ENCODE measurements around the gene CLCF1.
A peak's percentile ranks its signal among the peaks of the same experiment; 100 is the strongest.
"Not testable (repeated sequence)": the region's sequence is repeated elsewhere in the genome, so short reads cannot be mapped to it uniquely, and the experiment has no call there.

CLCF1 gene

DNA sequence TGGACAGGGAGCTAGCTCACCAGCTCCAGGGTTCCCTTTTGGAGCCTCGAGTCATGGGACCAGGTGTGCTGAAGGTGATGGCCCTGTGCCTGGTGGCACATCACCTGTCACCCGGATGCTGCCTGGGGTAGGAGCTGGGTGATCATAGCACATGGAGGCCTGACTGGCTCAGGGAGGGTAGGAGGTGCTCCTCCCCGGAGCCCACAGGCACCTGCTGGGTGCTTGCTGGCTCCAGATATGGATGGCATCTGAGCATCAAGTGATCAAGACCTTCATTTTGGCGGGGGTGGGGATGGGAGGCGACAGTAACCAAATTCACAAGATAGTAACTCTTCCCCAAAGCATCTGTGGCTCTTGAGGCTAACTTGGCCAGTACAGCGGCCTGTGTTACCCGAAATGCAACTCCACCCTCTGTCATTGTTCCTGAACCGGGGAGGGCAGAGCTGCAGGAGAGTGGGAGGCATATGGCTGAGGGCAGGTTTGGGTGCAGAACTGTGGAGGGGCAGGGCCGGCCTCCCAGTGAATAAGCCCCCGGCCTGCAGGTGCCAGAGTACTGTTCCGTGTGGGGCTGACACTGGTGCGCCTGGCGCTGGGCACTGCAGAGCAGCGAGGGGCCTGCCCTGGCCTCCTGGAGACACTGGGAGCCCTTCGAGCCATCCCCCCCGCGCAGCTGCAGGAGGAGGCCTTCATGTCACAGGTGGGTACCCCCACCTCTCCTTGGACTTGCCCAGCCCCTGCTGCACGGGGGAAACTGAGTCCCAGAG lies 35.2 kb upstream of the CLCF1 start:
- DNase-seq (ENCODE audit: low read depth) = no peak

DNA sequence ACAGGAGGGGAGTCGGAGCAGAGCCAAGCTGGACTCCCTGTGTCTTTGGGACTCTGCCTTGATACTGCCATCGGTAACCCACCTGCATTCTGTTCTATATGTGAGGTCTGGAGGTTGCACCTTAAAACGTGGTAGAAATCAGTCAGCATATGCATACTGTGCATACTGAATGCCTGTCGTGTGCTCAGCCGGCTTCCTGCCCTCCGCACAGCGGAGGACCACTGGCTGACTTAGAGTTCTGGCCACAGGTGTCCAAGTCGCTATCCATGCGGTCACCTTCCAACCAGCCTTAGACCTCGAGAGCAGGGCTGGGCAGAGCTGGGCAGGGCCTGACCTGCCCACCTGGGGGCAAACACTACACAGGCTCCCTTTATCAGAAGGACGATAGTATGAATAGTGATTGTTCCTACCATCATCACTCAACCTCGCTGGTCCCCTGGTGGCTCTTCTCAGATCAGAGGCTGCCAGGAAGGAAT lies 34.3 kb upstream of the CLCF1 start:
- DNase-seq (ENCODE audit: low read depth) = no peak

DNA sequence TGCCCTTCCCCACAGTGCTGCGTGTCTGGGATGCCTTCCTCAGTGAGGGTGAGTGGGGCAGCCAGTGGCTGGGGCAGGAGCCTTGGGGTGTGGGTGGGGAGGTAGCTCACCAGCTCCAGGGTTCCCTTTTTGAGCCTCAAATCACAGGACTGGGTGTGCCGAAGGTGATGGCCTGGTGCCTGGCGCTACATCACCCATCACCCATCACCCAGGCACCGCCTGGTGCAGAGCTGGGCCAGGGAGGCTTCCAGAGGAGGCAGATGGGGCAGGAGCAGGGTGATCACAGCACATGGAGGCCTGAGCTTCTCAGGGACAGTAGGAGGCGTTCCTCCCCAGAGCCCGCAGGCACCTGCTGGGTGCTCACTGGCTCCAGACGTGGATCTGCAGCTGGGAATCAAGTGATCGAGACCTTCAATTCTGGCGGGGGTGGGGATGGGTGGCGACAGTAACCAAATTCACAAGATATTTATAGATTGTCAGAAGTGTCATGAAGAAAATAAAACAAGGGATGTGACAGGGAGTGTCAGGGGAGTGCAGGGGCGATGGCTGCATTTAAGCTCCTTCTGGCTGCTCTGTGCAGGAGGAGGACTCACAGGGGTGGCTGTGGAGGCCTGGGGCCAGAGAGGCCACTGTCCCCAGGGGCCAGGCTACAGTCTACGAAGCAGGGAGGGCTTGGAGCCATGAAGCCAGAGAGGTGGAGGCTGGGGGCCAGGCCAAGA lies 33.7 kb upstream of the CLCF1 start:
- no peak for DNase-seq (ENCODE audit: low read depth)

GRCh38 chr11:67406420-67406968 lies 33.1 kb upstream of the CLCF1 start:
- no peak for DNase-seq (ENCODE audit: low read depth)

- no peak for DNase-seq (ENCODE audit: low read depth)
Measured at GRCh38 chr11:67405688-67406339, 32.4 kb upstream of the CLCF1 start.

GRCh38 chr11:67405196-67405567 lies 31.8 kb upstream of the CLCF1 start:
- DNase-seq (ENCODE audit: low read depth) = no peak

GRCh38 chr11:67404515-67405195 lies 31.3 kb upstream of the CLCF1 start:
- DNase-seq (ENCODE audit: low read depth) = no peak

- DNase-seq (ENCODE audit: low read depth) = not testable (repeated sequence)
Measured at GRCh38 chr11:67403085-67403484, 29.7 kb upstream of the CLCF1 start.

DNA sequence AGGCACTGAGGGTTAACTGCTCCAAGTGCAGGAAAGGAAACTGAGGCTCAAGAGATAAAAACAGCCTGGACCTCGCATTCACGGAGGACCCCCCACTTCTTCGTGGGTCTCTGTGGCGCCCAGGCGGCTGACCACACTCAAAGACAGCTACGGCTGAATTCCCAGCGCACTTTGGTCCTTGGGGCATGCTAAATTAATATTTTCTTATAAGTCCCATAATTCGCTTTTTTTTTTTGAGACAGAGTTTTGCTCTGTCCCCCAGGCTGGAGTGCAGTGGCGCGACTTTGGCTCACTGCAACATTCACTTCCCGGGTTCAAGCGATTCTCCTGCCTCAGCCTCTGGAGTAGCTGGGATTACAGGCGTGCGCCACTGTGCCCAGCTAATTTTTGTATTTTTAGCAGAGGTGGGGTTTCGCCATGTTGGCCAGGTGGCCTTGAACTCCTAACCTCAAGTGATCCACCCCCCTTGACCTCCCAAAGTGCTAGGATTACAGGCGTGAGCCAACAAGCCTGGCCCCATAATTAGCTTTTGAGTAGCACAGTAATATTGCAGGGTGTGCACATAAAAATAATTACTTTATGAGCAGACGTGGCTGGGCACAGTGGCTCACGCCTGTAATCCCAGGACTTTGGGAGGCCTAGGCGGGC lies 28.9 kb upstream of the CLCF1 start:
- not testable (repeated sequence) for DNase-seq (ENCODE audit: low read depth)

GRCh38 chr11:67401495-67402191 lies 28.2 kb upstream of the CLCF1 start, which contains the start of gene PPP1CA:
Gene PPP1CA (minus strand): TSS chr11:67401858. CDS start chr11:67401782, 76 bp downstream.
- peak; percentile 91 for DNase-seq (ENCODE audit: low read depth)

DNA sequence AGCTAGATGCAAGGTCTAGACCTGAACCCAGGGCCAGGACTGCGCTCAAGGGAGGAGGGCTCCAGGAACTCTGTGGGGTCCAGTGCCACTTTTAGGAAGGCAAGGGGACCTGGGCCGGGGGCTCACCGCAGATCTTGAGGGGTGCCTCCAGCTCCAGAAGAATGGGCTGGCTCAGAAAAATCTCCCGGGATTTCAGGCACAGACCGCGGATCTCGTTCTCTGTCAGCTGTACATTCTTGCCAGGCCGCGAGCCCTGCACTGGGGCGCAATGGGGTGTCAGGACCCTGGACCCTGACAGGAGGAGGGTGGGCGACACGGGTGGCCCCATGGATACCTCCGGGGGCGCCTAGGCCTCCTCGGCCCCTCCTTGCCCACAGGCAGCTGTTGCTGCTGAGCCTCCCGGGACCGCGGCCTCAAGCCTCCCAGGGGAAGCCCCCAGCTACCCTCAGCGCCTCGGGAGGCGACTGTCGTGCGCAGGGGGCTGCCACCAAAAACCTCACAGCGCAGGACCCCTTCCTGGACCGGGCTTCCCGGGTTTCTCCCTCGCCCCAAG lies 27.6 kb upstream of the CLCF1 start:
- DNase-seq (ENCODE audit: low read depth) = peak; percentile 36

- DNase-seq (ENCODE audit: low read depth) = no peak
Measured at GRCh38 chr11:67400251-67400941, 27.0 kb upstream of the CLCF1 start.

GRCh38 chr11:67398661-67399563 lies 25.5 kb upstream of the CLCF1 start:
- DNase-seq (ENCODE audit: low read depth) = no peak

DNA sequence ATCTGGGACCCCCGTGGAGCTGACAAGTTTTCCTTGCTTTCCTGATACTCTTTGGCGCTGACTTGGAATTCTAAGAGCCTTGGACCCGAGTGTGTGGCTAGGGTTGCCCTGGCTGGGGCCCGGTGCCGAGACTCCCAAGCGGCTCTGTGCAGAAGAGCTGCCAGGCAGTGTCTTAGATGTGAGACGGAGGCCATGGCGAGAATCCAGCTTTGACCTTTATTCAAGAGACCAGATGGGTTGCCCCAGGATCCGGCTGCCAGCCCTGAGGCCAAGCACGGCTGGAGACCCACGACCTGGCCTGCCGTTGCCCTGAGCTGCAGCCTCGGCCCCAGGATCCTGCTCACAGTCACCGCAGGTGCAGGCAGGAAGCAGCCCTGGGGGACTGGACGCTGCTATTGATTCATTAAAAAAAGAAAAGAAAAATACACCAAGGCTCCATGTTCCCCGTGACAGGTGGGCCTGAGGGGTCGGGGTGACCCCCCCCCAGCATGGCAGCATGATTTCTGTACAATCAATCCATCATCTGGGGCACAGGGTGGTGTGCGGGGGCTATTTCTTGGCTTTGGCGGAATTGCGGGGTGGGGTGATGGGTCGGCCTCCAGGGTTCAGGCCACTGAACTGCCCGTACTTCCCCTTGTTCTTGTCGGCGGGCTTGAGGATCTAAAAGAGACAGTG lies 24.7 kb upstream of the CLCF1 start:
- DNase-seq (ENCODE audit: low read depth) = no peak

DNA sequence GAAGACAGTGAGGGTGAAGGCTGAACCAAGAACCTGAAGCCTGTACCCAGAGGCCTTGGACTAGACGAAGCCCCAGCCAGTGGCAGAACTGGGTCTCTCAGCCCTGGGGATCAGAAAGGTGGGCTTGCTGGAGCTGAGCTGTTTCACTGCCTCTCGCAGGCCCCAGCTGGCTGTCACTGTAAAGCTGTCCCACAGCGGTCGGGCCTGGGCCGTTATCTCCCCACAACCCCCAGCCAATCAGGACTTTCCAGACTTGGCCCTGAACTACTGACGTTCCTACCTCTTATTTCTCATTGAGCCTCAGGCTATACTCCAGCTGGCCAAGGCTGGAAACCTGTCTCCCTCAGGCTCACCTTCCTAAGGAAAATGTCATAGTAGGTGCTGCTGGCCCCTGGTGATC lies 24.1 kb upstream of the CLCF1 start:
- no peak for DNase-seq (ENCODE audit: low read depth)

- no peak for DNase-seq (ENCODE audit: low read depth)
Measured at GRCh38 chr11:67396587-67397389, 23.4 kb upstream of the CLCF1 start.

DNA sequence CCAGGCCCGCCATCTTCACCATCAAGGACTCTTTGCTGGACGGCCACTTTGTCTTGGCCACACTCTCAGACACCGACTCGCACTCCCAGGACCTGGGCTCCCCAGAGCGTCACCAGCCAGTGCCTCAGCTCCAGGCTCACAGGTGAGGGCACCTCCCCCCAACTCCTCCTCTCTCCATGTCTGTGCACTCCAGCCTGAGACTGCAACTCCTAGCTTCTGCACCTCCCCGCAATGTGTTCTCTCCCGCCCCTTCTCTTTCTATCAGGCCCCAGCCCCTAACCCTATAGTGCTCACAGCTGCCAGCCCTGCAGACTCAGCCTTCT lies 22.8 kb upstream of the CLCF1 start:
- no peak for DNase-seq (ENCODE audit: low read depth)

All from ELR (cell line).